Astrocyte of the hippocampus (primary cell): ENCODE data around the gene MTA2.

Source experiments
- DNase-seq: peaks from one replicate; pipeline ENCODE4 v3.0.0; 2011; ENCODE audit warnings: low read depth, low spot score

MTA2 gene

DNA sequence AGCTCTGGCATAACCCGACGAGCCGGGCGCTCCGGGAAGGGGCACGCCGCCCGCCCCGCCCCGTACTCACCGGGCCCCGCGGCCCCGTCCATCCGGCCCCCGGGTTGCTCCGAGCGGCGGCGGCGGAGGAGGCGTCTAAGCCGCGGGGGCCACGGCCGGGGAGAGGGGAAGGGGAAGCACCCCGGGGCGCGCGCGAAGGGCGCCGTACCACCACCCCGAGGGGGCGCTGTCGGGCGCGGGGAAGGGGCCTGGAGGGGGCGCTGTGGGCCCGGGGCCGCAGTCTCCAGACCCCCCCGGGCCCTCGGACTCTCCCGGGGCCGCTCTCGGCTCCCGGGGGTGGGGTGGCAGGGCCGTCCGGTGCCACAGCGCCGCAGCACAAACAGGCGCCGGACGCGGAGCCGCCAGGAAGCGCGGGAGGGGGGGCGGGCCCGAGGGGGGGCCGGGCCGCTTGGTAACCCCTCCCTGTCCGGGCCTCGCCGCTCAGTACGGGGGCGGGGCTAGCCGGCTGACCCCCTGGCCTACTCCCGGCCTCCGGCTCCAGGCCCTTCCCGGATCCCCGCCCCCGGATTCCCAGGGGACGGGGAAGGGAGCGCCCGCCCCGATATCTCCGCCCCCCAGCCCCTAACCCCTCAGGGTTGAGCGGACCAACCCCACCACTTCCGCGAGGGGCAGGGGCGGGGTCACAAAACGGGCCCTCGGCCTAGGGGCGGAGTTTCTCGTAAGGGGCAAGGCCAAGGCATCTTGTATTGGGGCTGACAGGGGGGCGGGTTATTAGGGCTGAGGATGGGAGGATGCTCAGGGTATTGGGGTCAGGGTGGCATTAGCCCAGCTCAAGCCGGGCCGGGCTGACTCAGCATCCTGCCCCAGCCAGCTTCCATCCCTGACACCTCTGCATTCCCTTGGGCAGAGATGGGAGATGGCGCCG, 11.0 kb upstream of the MTA2 start, which contains the start of the genes EML3 and ROM1:
Gene EML3, minus strand, starts transcription at position 410 of the 925 bp plus-strand sequence. Its CDS starts 318 bp downstream, at position 92.
Gene ROM1, plus strand, starts transcription at position 892 of the 925 bp plus-strand sequence. Its CDS starts 25 bp downstream, at position 917.
- DNase-seq: peak; percentile 87

DNA sequence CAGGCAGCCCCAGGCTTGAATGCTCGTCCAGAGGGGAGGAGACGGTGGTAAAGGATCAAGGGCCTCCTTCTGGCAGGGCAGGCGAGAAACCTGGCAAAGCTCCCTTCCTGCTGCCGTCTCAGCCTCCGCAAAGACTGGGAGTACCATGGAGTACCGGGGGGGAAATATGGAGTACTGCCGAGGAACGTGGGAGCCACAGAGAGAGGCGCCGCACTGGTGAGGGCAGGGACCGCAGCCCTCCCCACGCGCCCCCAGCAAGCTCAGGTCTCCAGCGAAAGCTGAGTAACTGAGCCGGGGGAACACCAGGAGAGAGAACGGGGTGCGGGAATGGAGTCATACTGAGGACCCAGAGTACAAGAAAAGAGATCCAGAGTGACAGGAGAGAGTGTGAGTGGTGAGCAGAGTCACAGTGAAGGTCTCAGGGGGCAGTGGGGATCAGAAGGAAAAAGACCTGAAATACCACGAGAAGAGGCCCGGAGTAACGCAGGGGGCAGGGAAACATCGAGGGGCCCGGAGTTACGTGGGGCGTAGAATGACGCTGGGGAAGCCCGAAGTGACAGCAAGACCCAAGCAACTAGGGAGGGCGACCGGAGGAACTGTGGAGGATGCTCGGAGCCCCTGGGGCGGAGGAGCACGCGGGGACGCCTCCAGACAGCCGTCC, 10.2 kb upstream of the MTA2 start:
- peak; percentile 87 for DNase-seq

DNA sequence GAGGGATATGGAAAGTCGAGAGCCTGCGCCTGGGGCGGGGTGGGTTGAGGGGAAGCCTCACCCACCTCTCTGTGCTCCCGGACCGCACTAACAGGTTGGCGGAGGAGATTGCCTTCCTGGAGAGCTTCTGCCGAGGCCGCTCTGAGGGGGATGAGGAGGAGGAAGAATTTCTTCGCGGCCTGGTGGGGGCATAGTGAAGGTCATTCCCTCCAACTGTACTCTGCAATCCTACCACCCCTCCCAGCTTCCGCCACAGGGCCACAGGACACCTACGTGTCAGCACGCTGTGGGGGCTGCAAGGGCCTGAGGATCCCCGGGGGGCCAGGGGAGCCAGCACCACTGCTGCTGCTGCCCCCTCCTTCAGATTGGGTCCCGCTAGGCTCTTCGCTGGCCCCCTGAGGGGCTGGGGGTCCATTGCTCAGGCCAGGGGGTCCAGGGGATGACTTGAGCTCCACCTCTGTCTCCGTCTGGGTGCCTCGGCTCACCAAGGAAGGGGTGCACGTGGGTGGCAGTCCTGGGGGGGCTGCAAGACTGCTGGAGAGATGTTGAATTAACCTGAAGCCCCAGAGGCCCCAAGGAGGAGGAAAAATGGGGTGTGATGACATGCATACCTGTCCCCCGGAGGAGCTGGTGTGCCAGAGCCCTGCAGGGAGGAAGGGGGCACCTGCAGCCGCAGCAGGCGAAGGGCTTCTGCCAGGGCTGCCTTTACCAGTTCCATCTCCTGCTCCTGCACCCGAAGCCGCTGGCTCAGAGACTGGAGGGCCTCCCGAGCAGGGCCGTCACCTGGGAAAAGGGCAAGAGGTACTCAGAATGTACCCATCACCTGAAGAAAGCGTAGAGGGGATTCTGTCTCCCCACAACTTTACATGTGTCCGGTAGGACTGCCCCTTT, 9.4 kb upstream of the MTA2 start:
- no peak for DNase-seq

DNA sequence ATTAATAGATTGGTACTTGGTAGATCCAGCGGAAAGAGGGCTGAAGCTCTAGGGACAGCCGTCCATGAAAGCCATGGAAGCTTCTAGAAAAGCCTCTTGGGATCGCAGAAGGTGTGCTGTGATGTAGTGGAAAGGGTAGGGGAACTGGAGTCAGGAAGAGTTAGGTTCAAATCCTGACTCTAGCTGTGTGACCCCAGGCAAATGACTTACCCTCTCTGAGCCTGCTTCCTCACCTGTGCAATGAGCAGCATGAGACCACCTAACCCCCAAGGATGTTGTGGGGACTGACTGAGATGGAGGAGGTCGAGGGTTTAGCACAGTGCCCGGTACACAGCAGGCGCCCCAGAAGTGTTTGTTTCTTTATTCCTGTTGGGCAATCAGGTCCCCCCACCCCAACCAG, 8.7 kb upstream of the MTA2 start:
- no peak for DNase-seq

DNA sequence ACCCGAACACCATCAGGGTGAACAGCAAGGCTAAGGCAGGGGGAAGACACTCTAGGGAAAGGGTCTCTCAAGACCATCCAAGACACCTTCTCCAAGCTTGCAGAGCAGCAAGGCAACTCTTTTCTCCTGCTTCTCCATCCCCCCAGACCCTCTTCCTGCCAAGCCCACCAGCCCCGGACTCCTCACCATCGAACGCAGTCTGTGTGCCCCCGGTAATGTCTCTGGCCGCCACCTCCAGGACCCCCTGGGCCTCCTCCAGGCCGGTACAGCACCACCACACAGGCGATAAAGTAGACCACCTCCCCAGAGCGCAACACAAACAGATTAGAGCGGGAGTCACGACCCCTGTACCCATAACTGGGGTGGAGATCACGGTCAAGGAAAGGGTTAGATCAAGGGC, 7.1 kb upstream of the MTA2 start:
- DNase-seq: no peak

DNA sequence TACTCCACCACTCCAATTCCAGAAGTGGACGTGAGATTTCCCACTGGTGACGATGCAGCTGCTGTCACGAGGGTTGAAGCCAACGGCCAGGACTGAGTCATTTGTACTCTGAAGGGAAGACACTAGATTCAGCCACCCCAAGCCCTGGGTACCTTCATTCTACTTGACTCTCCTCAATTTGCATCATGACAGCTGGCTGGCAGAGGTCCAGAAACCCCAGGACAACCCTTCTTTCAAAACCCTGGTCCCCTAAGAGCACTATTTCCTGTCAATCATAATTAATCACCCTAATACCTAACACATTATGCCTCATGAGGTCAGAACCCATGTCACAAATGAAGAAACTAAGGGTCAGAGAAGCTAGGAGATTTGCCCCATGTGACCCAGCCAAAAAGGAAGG, 6.0 kb upstream of the MTA2 start:
- no peak for DNase-seq

DNA sequence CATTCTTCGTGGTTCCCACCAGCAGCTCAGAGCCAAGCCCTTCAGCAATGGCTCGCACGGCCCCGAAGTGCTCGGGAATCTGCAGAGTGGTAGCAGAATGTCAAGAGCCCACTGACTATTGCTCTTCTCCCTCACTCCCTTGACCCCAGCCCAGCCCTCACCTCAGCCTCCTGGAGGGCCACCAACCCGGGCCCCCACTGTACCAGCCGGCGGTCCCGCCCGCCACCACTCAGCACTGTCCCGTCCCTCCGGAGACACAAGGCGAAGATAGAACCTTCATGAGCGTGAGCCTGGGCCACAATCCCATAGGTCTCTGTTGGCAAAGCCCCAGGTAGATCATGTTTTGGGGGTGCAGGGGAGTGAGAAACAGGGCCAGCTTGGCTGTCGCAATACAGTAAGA, 4.2 kb upstream of the MTA2 start:
- no peak for DNase-seq

DNA sequence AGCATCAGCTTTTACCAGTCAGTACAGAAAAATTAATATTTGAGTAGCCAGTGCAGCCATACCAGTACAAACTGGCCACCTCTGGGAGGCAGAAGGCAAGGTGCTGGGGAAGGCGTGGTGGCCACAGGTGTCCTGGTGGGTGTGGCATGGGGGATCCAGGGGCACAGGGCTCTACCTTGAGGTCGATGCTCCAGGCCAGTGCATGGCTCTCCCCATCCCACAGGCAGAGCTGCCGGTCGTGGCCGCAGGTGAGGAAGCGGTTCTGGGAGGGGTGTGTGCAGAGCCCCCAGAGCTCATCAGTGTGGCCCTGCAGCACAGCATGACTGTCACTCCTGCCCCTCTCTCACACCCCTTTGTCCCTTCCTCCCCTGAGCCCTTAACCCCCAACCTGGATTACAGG, 3.8 kb upstream of the MTA2 start:
- no peak for DNase-seq

DNA sequence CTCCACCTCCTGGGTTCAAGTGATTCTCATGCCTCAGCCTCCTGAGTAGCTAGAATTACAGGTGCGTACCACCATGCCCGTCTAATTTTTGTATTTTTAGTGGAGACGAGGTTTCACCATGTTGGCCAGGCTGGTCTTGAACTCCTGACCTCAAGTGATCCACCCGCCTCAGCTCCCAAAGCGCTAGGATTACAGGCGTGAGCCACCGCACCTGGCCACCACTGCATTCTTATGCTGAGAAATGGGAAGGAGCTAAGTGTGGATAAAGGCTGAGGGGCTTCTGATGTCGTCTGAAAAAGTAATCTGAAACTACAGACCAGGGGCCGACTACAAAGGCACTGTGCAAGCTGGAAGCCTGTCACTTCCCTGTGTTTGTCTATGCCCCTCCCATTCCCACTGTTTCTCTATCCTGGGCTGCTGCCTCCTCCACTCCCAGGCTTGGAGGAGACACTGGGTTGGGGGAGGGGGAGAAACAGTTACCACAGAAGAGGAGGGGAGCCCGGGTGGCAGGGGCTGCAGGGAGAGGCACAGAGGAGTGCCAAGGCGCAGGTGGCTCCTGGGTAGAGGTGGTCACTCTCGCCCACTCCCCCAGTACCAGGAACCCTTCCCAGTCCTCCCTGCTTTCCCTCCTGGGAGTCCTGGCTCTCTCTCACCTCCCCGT, 2.9 kb upstream of the MTA2 start:
- DNase-seq: peak; percentile 47

DNA sequence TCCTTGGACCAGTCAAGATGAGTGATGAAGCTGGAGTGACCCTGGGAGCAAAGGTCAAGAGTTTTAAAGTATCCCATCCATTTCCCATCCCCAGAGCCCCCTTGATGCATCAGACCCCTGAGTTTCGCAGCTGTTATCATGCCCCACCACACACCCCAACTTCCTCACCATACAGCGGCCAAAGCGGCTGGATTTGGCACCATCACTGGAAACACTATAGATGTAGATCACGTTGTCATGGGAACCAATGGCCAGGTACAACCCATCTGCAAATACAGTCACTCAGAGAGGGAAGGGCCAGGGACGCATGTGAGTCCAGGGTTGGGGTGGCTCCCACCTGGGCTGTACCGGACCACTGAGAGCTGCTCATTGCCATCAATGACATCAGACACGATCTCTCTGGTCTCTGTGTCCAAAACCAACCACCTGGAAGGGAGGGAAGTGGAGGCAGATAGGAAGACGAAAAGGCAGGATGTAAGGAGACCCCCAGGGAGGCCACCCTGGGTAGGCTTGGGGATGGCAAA, 2.2 kb upstream of the MTA2 start:
- DNase-seq: no peak

DNA sequence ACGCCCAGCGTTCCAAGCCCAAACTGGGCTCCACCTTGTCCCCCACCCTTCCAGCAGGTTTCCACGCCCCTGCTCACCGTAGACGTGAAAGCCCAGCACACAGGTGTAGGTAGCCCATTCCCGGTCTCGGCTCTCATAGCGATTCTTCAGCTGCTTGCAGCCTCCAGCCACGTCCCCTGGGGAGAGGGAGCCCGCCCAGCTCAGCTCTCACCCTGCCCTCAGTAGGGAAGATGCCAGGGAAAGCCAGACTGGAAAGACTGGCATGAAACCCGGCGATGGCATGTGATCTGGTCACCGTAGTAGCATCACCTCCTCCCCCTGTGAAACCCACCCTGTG, 1.4 kb upstream of the MTA2 start:
- DNase-seq: no peak

DNA sequence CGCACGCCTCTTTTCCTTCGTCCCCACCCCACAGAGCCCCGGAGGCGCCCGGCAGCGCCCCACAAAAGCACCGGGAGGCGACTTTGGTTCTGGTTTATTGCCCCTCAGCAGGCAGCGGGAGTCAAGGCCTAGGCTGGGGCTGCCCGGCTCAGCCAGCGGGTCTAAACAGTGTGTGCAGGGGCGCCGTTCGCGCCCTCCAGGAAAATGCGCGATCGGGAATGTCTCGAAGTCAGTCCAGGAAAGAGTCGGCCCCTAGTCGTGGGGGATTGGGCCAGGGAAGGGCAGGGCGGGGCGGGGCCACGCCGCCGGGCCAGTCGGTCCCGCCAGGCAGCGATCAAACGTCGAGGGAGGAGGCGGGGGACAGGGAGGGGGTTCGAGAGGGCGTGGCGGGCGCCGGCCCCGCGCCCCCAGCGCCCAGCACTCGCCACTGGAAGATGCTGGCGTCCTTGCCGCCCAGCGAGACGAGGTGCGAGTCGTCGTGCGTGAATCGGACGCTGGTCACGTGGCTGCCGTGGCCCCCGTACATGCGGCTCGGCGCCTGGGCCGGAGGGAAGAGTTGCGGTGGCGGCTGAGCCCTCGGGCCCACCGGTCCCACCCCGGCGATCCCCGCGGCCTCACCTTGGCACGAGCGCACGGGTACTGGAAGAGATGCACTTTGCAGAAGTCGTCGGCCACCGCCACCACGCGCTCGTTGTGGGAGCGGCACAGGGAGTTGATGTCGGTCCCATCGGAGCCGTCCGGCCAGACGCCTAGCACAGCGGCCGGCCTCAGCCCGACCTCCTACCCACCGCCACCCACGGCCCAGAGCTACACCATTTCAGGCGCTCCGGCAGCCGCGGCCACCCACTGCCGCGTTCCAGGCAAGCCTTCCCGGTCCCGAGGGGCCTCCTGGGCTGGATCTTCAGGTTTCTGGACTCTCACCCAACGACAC, 741 bp upstream of the MTA2 start:
- peak; percentile 81 for DNase-seq

DNA sequence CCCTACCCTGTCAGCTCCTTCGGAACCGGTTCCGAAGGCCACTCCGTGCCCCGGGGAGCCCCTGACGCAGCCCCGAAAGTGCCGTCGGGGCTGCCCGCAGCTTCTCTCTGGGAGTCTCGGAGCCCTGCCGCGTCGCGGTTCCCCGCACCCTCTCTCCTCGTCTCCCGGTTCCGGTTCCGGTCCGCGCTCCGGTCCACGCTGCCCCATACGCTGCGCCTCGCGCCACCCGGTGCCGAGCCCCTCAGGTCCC, 618 bp downstream of the MTA2 start:
- no peak for DNase-seq

DNA sequence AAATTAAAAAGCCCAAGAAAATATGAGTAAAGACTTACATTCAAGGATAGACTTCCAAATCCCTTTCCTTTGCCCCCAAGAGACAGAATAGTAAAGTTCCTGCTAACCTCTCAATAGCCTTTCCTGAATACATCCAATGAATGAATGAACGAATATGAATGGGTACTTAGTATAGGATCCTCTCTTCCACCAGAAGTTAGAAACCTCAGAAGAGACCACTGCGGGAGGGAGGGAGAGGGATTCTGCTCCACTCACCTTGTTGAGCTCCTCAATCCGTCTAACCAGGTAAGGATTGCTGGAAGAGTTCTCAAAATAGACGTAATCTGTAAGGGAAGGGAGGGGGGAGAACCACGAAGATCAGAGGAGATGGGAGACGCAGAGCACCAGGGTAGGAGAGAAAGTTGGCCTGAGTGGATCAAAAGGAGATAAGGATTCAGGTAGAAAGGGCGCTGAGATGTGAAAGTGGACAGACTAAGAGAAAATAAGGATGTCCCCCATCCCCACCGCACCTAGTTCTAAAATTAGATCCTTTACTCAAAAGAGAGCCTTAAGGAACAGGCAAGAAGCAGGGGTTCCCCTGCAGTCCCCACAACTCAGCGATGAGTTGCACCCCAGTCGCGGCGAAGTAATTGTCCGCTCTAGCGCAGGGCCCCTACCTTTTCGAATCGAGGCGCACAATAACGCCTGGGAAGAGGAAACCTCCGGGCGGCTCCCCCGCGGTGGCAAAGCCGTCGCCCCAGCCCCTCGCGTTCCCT, 1.1 kb downstream of the MTA2 start:
- no peak for DNase-seq

DNA sequence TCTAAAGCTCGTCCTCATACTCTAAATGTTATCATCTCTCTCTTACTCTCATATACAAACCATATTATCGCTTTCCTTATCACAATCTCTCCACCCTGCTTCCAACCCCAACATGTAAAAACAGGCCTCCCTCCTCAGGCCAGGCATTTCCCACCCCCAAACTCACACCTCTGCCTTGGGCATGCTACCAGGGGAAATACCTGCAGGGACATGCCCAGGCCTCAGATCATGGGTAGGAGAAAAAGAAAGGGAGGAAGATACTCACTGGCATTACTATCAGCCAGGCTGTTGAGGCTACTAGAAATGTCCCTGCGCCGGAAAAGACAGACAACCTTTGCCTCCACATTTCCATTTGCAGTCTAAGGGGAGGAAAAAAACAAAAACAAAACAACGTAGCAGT, 1.8 kb downstream of the MTA2 start:
- no peak for DNase-seq

DNA sequence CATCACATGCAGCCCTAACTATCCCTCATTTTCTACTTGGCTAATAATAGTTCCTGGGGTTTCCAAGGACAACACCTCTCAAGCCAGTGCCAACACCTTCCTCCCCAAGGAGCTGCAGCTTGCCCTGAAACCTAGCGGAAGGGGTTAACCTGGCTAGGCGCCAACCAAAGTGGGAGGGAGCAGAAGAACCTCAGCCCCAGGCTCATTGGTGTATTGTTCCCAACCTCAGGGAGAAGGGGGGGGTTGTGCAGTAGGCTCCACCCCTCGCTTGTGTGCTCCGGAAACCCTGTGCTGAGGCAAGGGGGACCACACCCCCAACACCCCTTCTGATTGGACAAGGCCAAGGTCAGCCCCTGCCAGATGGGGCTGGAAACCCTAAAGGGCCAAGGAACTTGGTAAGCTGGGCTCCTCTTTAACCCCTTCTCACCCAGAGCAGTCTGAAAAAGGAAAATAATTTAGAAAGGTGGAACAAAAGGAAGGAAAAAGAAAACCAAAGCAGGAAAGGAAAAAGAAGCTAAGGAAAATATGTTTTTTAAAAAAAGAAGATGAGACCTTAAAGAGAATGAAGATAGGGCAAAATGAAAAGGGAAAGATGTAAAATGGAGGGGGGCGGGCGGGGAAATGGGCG, 2.5 kb downstream of the MTA2 start:
- DNase-seq: peak; percentile 99

DNA sequence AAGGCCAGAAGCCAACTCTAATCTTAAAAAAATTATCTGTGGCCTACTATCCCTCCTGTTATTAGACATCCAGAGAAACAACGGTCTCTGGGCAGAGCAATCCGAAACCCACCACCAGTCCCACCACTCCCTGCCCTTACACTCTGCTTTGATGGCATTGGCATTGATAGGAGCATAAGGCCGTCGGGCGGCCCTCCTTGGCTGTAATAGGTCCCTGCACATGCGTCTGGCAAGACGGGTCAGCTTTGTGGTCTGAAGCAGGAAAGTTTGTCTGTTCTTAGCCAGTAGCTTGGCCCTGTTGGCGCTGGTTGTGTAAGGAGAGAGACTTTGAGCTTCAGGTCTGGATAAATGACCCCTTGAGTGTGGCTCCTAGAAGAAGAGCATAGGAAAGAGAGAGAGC, 6.5 kb downstream of the MTA2 start:
- no peak for DNase-seq

DNA sequence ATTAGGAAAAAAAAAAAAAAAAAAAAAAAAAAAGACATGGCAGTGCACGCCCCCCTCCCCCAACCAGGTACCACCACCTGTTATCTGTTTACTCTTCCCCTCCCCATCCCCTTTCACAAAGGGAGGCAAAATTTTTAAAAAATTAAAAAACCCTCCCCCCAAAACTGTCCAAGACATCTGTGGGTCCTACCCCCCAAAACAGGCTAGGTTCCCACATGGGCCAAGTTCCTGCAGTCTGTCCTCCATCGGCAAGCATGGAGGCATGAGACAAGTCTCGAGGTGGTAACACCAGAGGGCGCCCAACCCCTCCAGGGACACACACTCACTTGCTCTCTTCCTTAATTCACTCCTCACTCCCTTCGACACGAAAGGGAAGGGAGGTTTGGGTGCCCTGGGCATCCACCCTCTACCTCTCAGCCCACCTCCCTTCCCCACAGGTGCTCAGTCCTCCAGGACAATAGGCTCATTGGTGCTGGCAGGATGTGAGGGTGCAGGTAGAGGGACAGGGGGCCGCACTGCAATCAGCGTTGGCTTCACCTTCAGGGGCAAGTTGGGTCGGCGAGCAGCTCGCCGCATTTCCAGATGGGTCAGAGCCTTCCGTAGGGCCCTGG, 8.1 kb downstream of the MTA2 start:
- peak; percentile 80 for DNase-seq

DNA sequence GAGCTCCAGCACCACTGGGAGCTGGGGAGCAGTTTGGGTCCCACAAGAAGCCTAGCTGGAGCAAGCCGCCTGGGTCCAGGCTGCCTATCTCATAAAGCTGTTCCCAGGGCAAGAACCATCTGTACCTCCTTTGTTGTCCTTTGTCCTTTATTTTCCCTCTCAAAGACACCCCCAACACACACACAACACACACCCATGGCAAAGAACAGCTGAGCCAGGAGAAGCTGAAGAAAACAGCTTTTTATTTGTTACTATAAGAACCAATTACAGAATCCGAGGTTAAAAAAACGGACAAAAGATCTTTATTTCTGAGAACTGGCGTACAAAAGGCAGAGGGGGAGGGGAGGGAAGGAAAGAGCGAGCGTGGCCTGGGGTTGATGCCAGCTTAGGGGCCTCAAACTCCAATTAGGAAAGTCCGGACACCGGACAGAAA, 8.7 kb downstream of the MTA2 start:
- DNase-seq: no peak
